Measurements from ENCODE around the gene SELENOF.
A peak's percentile ranks its signal among the peaks of the same experiment; 100 is the strongest.
"Not testable (repeated sequence)": the region's sequence is repeated elsewhere in the genome, so short reads cannot be mapped to it uniquely, and the experiment has no call there.

Gene SELENOF

DNA sequence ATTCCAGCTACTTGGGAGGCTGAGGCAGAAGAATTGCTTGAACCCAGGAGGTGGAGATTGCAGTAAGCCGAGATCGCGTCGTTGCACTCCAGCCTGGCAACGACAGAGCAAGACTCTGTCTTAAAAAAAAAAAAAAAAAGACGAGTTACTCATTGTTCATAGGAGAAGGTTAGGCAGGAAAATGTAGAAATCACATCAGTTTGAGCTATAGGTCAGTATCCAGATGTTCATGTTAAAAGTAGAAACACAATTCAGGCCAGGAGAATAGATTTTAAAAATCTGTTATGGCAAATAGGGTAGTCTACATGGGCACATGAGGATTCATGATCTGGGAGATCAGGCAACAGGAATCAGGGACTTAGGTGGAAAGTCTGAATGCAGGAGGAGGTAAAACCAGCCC, 57.7 kb downstream of the SELENOF start:
- no peak for DNase-seq

DNA sequence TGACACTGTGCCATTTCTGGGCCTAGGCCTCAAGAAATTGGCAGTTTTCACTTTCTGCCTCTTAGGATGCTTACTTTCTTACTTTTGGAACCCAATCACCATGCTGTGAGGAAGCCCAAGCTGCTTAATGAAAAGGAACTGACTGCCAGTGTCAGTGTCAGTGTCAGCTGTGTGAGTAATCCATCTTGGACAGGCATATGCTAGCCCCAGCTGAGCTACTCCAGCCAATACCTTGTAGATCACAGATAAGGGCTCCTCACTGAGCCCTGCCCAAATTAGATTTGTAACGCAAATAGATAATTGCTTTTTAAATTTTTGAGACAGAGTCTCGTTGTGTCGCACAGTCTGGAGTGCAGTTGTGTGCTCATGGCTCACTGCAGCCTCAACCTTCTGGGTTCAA, 59.6 kb downstream of the SELENOF start:
- DNase-seq: no peak

DNA sequence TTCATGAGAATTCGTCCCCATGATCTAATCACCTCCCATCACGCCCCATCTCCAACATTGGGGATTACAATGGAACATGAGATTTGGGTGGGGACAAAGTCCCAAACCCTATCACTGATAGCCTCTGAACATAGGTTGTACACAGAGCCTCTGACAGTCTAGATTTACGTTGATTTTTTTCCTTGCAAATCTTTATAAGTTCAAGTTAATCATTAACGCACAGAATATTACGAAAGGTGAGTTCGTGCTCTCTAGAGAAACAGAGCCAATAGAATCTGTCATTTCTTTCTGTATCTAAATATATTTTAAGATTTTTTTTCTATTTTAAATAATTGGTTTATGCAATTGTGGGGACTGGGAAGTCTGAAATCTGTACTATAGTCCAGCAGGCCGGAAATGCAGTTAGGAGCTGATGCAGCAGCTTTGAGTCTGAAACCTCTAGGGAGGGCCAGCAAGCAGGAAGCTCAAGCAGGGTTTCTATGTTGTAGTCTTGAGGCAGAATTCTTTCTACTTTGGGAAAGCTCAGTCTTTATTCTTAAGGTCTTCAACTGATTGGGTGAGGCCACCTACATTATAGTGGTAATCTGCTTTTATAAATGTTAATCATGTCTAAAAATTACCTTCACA, 61.0 kb downstream of the SELENOF start:
- no peak for DNase-seq

DNA sequence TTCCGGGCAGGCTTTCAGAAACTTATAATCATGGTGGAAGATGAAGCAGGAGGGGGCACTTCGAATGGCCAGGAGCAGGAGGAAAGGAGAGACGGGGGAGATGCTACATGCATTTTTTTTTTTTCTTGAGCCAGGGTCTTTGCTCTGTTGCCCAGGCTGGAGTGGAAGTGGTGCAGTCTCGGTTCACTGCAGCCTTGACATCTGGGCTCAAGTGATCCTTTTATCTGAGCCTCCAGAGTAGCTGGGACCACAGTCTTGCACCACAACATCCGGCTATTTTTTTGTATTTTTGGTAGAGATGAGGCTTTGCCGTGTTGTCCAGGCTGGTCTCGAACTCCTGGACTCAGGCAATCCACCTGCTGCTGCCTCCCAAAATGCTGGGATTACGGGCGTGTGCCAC, 61.6 kb downstream of the SELENOF start:
- no peak for DNase-seq

DNA sequence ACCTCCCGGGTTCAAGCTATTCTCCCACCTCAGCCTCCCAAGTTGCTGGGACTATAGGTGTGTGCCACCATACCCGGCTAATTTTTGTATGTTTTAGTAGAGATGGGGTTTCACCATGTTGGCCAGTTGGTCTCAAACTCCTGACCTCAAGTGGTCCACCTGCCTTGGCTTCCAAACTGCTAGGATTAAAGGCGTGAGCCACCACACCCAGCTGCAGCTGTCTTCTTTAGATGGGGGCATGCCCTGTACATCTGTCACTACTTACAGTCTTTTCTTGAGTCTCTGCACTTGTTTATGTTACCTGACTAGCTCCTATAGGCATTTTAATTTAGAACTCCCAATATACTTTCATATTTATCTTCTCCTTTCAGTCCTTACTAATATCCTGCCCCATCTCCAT, 64.2 kb downstream of the SELENOF start:
- DNase-seq: no peak

DNA sequence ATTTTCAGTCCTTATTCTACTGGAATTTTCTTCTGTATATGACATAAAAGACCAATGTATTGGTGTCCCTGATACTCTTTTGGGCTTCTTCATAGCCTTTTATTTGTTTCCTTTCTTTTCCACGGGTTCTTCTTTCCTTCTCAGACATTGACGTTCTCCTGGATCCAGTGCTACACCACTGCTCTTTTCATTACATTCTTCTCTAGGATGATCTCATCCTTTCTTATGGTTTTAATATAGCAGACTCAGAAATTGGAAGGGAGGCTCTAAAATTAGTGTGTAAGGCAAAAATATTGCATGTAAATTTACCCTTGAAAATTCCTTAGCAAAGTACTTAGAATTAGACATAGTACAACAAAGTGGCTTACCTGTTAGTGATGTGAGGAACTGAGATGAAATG, 65.3 kb downstream of the SELENOF start:
- no peak for DNase-seq

DNA sequence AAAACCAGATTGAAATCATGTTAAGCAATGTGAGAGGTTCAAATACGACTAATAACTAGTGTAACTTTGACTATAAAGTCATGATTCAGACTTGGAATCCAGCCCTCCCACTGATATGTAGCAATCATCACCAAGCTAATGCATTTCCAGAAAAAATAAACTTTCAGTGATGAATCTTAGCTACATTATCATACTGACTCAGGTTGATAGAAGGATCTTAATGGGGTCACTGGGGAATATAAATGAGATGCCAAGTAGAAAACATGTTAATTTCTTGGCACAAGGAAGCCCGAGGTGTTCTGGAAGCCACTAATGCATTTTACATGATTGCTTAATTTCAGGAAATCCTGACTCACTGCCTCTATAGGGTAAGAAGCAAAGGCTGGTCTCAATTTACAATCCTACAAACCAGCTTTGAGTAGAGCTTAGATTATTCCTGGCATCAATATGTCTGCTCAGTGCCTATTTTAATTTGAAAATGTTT, 67.7 kb downstream of the SELENOF start:
- DNase-seq: peak; percentile 26 to 64 (median 48)

DNA sequence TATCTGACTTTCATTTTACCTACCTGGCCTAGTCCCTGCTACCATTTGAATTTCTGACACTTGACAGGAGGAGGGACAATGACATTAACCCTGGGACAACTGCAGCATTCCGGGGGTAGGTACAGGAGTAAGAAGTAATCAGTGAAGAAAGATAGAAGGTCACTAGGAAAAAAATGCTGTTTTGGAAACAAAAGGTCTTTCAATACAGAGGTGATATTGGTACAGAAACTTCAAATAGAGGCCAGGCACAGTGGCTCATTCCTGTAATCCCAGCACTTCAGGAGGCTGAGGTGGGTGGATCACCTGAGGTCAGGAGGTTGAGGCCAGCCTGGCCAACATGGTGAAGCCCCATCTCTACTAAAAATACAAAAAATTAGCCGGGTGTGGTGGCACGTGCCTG, 68.4 kb downstream of the SELENOF start:
- no peak for DNase-seq

DNA sequence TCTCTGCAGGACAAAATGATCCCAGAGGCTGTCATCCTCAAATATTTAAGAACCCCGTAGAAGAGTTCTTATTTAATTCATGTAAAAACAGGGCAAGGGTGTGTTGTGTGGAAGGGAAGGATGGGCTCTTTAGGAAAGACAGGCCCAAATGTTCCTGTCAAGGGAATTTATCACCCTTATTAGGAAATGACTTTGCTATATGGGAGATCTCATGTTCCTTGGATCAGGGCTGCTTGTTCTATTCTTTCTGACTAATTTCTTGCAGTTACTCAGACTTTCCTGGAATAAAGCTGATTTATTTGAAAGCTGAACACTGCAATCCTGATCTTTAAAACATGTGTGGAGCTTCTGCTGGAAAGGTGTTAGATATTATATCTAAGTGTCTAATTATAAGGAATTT, 72.8 kb downstream of the SELENOF start:
- no peak for DNase-seq

DNA sequence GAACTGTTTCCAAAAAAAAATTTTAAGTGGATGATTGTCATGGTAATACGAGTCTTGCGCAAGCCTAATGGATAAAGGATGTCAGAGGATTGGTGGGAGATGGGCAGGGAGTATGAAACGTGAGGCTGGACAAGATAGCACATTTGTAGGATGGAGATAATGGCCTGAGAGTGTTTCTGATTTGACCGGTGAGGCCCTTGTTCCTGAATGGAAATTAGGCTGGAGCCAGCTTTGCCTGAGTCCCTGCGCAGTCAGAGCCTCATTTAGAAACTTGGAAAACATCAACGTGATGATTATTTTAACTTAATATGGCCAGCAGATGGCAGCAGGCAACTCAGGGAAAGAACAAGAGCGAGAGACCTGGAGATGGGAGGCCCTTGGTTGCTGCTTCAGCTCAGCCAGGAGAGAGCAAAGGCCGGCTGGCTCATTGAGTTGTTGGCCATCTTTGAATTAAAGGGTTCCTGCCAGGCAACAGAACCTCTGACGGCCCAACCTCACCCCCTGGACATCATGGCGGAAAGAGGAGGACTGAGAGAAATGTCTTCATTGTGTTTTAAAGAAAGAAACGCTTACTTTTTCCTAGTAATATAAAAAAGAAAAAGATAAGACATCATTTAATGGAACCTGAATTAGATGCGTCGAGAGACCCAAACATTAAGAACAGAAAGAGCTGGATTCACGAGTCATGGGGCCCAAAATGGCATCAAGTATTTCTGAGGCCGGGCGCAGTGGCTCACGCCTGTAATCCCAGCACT, 80.3 kb downstream of the SELENOF start:
- DNase-seq: peak; percentile 82 to 93 (median 86)

DNA sequence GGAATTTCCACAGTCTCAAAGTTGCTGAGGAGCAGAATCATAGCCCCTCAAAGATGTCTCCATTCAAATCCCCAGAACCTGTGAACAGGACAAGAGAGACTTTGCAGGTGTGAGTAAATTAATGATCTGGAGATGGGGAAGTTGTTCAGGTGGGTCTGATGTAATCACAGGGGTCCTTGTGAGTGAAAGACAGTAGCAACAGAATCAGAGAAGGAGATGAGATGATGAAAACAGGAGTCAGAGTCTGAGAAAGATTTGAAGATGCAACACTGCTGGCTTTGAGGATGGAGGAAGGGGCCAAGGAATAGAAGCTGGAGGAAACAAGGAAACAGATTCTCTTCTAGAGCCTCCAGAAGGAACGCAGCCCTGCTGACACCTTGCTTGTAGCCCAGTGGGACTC, 81.5 kb downstream of the SELENOF start:
- no peak for DNase-seq

DNA sequence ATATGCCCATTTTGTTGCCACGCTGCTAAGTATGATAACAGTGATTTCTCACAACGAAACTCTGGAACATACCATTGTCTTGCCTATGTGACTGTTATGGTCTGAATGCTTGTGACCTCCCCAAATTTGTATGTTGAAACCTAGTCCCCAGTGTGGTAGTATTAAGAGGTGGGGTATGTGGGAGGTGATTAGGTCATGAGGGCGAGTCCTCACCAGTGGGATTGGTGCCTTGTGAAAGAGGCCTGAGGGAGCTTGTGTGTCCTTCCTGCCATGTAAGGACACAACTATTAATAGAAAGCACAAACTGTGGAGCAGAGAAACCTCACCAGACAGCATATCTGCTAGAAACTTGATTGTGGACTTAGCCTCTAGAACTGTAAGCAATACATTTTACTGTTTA, 84.6 kb downstream of the SELENOF start:
- DNase-seq: peak; percentile 60 to 79 (median 74)

DNA sequence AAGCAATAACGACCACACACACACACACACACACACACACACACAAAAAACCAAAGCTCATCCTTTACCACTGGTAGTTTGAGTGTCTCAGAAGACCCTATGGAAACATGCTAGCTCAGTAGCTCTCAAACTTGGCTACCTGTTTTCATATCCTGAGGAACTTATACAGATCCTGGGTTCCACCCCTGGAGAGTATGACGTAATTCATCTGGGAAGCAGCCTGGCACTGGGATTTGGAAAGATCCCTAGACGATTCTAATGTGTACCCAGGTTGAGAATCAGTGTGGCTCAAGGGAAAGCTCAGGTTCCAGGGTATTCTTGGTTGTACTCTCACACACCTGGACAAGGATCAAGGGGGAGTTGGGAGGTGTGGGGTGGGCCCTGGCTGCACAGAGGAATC, 85.9 kb downstream of the SELENOF start:
- DNase-seq: no peak

DNA sequence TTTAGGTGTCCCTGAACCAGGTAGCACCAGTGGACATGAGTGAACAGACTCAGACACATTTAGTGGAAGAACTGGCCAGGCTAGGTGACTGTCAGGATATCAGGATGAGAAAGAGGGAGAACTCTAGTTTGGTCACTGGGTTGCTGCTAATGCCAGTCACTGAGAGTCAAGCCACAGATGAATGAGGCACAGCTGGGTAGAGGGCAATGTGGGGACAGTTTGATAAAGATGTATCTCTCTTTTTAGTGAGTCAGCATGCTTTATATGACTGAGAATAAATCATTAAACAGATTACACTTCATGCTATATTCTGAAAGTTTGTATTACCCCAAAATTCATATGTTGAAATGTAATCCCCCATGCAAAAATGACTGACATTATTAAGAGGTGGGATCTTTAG, 87.1 kb downstream of the SELENOF start:
- DNase-seq: no peak

DNA sequence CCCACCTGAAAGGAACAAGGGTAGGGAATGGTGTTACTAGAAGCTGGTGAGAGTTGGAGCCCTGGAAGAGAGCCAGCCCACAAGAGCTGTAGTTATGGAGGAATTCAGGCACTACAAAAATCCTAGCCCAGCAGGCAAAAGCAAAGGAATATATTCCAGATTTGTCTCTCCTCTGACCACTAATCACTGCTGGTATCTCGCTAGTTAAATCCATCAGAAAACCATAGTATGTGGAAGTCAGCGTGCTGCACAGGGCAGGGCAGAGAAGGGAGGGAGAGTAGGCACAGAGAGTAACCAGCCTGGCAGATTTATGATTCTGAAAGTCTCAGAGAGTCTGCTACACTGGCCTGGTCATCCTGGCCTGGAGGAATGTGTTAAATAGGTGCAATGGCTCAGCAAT, 88.6 kb downstream of the SELENOF start:
- DNase-seq: no peak

DNA sequence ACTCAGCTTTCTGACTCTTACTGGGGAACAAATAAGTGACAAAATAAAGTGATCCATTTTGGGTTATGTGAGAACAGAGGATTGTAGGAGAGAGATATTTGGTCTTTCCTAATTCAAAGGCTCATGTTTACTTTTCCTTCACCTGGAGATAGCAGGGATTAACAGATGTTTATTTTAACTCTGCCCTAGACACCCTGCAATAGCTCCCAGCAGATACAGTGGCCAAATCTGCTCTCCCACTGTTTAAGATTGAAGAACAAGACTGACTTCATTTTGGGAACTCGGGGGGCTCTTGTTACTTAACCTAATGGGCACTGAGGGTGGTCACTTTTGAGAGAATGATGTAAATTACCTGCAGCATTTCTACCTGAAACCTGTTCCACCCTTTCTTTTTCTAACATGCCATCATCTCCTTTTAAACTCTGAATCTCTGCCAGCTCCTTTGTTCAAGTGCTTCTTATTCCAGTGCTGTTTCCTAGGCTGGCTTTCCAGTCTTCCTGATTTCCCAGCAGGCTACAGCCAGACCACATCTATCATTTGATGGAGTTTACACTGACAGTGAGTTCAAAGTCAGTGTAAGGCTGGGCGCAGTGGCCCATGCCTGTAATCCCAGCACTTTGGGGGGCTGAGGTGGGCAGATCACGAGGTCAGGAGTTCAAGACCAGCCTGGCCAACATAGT, 90.0 kb downstream of the SELENOF start:
- DNase-seq: no peak

DNA sequence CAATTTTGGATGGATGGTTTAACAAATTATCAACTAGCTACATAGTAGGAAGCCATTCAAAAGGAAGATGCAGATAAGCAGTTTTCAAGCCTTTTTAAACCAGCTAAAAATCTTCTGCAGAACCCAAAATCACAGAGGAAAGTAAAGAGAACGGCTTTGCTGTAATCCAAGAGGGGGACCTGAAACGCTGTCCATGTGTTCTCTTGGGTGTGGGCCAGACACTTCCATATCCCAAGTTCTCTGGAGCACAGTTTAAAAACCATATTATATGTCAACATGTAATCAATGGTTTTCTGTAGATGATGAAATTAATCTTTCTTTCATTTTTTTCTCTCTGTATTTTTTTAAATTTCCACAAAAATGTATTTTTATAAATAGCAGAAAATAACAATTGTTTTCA, 90.5 kb downstream of the SELENOF start:
- DNase-seq: no peak

DNA sequence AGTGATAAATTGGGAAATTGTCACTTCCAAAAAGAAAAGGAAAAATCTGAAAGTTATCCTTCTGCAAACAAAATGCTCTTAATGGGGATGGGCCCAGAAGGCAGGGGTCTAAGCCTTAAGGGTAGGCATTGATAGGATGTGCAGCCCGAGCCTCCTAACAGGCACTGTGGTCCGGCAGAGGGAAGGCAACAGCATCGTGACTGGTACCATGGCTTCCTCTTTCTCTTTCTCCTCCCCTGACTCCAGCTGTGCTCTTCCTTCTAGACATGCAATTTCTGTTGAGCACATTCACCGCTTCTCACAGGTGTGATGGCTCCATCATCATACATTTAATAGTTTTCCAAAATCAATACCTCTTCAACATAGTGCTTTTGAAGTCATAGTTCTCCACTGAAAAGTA, 91.5 kb downstream of the SELENOF start:
- DNase-seq: peak; percentile 32 to 59 (median 41)

DNA sequence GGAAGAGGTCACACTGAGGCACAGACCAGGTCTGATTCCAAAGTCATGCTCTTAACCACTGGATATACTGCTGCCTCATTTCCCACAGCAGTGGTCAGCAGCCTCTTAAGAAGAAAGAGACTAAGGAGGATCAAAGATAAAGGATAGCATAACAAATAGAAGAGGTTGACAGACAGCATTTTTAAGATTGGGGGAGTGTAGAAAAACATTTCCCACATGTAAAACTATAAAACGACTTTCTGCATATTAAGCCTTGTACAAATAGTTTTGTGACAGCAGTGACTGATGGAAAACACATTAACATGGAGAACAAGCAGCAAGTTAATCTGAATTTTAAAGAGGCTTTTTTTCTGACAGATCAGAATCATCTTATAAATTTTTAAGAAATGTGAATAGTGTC, 92.0 kb downstream of the SELENOF start:
- DNase-seq: no peak

DNA sequence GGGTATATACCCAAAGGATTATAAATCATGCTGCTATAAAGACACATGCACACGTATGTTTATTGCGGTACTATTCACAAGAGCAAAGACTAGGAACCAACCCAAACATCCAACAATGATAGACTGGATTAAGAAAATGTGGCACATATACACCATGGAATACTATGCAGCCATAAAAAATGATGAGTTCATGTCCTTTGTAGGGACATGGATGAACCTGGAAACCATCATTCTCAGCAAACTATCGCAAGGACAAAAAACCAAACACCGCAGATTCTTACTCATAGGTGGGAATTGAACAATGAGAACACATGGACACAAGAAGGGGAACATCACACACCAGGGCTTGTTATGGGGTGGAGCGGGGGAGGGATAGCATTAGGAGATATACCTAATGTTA, 94.0 kb downstream of the SELENOF start:
- DNase-seq: not testable (repeated sequence)

DNA sequence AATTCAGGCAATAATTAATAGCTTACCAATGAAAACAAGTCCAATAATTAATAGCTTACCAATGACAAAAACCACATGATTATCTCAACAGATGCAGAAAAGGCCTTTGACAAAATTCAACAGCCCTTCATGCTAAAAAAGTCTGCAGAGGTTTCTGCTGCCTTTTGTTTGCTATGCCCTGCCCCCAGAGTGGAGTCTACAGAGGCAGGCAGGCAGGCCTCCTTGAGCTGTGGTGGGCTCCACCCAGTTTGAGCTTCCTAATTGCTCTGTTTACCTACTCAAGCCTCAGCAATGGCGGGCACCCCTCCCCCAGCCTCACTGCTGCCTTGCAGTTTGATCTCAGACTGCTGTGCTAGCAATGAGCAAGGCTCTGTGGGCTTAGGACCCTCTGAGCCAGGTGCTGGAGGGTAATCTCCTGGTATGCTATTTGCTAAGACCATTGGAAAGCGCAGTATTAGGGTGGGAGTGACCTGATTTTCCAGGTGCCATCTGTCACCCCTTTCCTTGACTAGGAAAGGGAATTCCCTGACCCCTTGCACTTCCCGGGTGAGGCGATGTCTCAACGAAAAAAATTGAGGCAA, 96.6 kb downstream of the SELENOF start:
- DNase-seq: not testable (repeated sequence)

DNA sequence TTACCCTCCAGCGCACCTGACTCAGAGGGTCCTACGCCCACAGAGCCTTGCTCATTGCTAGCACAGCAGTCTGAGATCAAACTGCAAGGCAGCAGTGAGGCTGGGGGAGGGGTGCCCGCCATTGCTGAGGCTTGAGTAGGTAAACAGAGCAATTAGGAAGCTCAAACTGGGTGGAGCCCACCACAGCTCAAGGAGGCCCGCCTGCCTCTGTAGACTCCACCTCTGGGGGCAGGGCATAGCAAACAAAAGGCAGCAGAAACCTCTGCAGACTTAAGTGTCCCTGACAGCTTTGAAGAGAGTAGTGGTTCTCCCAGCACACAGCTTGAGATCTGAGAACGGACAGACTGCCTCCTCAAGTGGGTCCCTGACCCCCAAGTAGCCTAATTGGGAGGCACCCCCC, 99.8 kb downstream of the SELENOF start:
- not testable (repeated sequence) for DNase-seq

All from suppressor macrophage (primary cell).